NCI-H187 treated with DMSO at 0.1 percent for 48 hours (cell line): Measurements from ENCODE around the gene SERTAD3.
"Not testable (repeated sequence)": the region's sequence is repeated elsewhere in the genome, so short reads cannot be mapped to it uniquely, and the experiment has no call there.

ENCODE experiments used
- DNase-seq: peaks from one replicate; lab custom pipeline; 2025; lab: John Stamatoyannopoulos, UW

The SERTAD3 gene

DNA sequence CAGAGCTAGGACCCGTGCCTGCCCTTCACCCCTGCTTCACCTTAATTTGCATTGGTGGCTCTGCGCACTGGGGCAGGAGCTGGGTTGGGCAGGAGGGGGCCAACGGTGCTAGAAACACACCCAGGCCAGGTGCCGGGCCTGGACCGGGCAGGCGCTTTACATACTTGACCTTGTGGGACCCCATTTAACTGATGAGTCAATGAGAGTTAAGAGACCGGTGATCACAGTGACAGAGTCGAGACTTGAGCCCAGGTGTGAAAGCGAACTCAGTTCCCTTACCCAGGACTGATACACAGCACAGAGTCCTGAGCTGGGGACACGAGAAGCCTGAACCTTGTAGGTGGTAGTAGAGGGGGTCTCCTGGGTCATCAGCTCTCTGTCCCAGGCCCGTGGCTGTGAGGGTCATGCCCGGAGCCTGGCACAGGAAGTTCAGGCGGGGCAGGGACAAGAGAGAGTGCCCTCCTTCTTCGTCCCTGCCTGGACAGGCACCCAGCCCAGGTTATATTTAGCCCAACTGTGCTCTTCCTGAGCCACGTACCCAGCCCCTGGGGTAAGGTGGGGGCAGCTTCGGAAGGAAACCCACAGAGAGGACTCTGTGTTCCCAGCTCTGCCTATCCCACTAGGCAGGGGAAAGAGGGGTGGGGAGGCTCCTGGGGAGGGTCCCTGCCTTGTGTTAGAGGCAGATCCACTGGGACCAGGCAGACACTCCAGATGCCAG, 32.9 kb downstream of the SERTAD3 start:
- DNase-seq: no peak

GRCh38 chr19:40410030-40410389, 34.1 kb downstream of the SERTAD3 start:
- DNase-seq: no peak

GRCh38 chr19:40408598-40408925, 35.6 kb downstream of the SERTAD3 start:
- not testable (repeated sequence) for DNase-seq

DNA sequence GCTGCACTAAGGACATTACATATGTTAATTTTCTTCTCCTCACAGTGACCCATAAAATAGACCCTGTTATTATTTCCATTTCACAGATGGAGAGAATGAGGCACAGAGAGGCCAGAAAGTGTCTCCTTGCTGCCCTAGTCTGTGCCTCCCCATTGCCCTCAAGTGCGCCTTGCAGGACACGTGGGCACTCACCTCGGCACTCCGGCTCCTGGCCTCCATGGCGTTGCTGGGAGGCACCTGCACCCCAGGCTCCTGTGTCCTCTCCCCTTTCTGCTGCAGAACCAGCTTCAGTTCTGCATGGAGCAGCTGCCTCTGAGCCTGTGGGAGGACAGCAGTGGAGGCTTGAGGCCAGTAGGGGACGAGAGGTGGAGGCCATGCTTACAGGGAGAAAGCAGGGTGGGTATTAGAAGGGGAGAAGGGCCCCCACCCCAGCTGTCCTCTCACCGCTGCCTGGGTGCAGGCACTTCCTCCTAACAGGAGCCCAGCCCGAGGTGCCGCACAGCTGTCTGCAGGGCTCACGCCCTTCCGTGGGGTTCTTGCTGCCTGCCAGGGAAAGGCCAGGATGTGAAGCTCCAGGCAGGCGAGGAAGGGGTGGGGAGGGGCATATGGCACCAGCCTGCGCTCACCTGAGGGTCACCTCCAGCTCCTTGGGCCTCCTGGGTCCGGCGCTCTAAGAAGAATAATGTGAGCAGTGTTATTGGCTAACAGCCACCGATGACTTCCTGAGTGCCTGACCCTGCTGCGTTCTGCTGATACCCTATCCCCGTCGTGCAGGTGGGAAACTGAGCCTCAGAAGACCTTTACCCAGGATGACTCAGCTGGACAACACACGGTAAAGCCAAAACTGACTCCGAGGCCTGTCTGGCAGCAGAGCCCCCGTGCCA, 36.2 kb downstream of the SERTAD3 start:
- DNase-seq: no peak

DNA sequence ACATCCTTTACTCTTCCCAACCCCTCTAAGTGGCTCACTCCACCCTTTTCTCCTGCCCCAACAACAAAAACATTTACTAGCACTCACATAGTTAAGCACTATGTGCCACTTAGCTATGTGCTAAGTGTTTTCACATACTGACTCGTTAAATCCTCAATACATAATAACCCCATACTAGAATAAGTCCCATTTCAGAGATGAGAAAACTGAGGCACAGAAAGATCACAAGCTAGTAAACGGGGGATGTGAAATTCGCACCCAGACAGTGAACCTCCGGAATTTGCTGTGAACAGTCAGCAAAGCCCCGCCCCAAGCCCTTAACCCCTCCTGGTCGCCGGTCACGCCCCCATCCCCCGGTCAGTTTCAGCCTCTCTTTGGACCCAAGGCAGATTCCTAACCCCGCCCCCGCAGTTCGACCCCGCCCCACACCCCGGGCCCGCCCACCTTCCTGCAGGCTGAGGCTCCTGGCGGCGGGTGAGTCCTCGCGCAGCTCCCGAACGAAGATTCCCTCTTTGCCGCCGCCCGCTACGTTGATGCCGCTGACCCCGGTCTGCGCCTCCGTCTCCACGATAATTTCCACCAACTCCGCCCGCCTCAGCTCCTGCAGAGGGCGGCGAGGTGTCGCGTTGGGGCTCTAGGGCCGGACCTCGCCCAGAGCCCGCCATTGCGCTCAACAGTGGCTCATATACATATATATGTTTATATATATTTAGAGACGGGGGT, 40.7 kb downstream of the SERTAD3 start:
- no peak for DNase-seq

DNA sequence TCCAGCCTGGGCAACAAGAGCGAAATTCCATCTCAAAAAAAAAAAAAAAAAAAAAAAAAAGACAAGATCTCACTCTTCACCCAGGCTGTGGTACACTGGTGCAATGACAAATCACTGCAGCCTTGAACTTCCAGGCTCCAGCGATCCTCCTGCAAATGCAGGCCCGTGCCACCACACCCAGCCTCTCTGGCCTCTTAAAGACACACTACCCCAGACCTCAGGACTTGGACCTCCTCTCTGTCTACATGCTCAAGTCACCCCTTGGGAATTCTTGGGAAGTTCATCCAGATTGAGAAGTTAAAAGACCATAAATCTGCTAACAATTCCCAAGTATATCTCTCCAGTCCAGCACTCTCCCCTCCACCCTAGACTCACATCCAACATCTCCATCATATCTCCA, 43.6 kb downstream of the SERTAD3 start:
- no peak for DNase-seq

DNA sequence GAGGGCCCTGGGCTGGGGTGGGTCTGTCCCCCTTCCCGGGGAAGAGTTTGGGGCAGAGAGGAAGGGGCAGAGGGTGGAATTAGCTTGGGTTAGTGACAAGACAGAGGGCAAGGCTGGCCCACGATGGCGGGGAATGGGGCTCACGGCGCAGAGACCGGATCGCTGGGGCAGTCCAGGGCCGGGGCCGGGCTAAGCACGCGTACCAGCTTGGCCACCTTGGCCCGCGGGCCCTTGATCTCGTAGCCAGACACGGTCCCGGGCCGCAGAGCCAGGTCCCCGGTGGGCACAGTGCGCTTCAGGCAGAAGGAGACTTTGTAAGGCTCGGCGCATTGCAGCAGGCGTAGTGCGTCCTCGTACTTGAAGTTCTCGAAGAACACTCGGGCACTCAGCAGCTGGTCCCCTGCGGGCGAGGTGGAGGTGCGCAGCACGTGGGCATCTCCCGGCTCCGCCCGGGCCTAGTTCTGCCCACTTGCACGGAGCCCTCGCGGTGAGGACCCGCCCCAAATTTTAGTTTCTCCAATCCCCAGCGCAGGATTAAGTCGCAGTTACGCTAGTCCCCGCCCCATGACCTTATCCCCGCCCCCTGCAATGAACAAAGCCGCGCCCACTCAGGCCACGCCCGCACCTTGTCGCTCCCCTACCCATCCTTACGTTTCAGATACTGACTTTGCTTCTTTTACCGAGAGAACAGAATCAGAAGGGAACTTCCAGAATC, 45.6 kb downstream of the SERTAD3 start:
- DNase-seq: peak; percentile 70

GRCh38 chr19:40397568-40397906, 46.6 kb downstream of the SERTAD3 start:
- DNase-seq: no peak

DNA sequence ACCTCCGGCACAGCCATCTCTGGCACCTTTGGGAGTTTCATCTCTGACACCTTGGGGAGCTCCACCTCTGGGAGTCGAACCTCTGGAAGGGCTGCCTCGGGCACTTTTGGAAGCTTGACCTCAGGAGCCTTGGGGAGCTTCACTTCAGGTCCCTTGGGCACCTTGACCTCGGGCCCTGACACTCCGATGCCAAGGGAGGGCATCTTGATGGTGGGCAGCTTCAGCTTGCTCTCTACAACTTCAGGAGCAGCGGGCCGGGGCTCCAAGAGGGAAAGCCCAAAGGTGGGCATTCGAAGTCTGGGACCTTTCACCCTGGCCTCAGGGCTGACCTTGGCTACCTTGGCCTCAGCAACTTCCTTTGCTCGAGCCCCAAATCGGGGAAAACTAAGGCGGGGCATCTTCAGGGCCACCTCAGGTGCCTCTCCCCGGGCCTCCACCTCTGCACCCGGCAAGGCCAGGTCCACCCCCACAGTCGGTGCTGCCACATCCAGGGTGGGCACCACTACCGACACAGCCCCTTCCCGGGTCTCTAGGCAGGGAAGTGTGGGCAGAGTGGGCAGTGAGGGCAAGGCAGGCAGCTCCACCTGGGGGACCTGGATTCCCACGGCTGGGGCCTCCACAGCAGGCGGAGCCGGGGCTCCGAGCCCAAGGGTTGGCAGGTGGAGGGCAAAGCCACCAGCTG, 47.1 kb downstream of the SERTAD3 start:
- no peak for DNase-seq

- DNase-seq: no peak
Observed at GRCh38 chr19:40395956-40396355, 48.2 kb downstream of the SERTAD3 start.

- no peak for DNase-seq
Observed at GRCh38 chr19:40394816-40395210, 49.3 kb downstream of the SERTAD3 start.

GRCh38 chr19:40393894-40394815, 50.0 kb downstream of the SERTAD3 start:
- DNase-seq: no peak

DNA sequence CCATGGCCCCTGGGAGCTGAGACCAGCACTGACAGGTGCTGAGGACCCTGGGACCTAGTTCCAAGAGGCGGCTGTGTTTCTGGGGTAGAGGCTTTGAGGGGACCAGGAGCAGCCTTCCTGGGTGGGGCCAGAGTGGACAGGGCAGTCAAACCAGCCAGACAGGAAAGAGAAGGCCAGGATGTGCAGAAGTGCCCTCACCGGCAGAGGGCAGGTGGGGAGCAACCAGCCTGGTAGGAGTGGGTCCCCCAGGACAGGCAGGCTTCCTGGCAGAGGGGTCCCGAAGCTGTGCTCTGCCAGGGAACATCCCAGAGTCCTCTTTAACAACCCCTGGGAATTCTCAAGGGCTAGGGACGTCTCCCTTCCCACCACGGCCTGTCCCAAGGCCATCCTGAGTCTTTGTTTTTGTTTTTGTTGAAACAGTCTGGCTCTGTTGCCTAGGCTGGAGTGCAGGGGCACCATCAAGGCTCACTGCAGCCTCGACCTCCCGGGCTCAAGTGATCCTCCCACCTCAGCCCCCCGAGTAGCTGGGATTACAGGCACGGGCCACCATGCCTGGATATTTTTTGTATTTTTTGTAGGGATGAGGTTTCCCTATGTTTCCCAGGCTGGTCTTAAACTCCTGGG, 51.1 kb downstream of the SERTAD3 start:
- no peak for DNase-seq

- DNase-seq: no peak
Observed at GRCh38 chr19:40392123-40392522, 52.0 kb downstream of the SERTAD3 start.
